C4-2B (cell line): ENCODE results near the gene ELP2.

ENCODE experiments used
- H3K27ac ChIP-seq: fragments of 450-650 bp; 2 replicates; pipeline ENCODE4 v1.5.1; 2017
- CTCF ChIP-seq: fragments of 450-650 bp; conservative IDR thresholded peaks from 2 replicates; pipeline ENCODE4 v1.5.1; 2017; ENCODE audit warnings: mild to moderate bottlenecking
- ZFX ChIP-seq: fragments of 450-650 bp; IDR thresholded peaks from 2 replicates; pipeline ENCODE4 v1.6.1; 2017

Gene ELP2

GRCh38 chr18:36149514-36150289 is 20.0 kb downstream of the ELP2 start:
- H3K27ac ChIP-seq: no peak overlapping the region
- no peak for TF ChIP-seq ZFX
- no peak for TF ChIP-seq CTCF

- no peak overlapping the region for H3K27ac ChIP-seq
- TF ChIP-seq ZFX (no peak), CTCF (no peak)
These were observed 23.1 kb downstream of the ELP2 start for GRCh38 chr18:36152781-36153180.

GRCh38 chr18:36153203-36153602 is 23.5 kb downstream of the ELP2 start:
- TF ChIP-seq ZFX (no peak), CTCF (no peak)
- no peak overlapping the region for H3K27ac ChIP-seq

GRCh38 chr18:36153771-36154170 is 24.1 kb downstream of the ELP2 start:
- H3K27ac ChIP-seq: no peak overlapping the region

GRCh38 chr18:36155851-36156757 is 26.4 kb downstream of the ELP2 start:
- TF ChIP-seq ZFX: no peak
- no peak for TF ChIP-seq CTCF

More at GRCh38 chr18:36153771-36154170, 24.1 kb downstream of the ELP2 start:
- TF ChIP-seq ZFX (no peak), CTCF (no peak)

GRCh38 chr18:36157441-36157840 is 27.7 kb downstream of the ELP2 start:
- TF ChIP-seq ZFX (no peak), CTCF (no peak)
- H3K27ac ChIP-seq: no peak overlapping the region

More at GRCh38 chr18:36155851-36156757, 26.4 kb downstream of the ELP2 start:
- H3K27ac ChIP-seq: no peak overlapping the region

GRCh38 chr18:36158266-36158867 is 28.7 kb downstream of the ELP2 start:
- no peak for TF ChIP-seq CTCF
- no peak for TF ChIP-seq ZFX
- no peak overlapping the region for H3K27ac ChIP-seq
